ENCODE measurements around the gene SDK1.

Gene SDK1

GRCh38 chr7:3605222-3605621 lies 304.2 kb downstream of the SDK1 start:
- CTCF ChIA-PET: interaction anchor here (0.7 kb wide), 1 partner anchor 92 kb away, joined by 6 read pairs; no protein-coding TSS in a partner anchor
- DNase-seq (ENCODE audit: low spot score): no peak
- TF ChIP-seq, protein P1, sequence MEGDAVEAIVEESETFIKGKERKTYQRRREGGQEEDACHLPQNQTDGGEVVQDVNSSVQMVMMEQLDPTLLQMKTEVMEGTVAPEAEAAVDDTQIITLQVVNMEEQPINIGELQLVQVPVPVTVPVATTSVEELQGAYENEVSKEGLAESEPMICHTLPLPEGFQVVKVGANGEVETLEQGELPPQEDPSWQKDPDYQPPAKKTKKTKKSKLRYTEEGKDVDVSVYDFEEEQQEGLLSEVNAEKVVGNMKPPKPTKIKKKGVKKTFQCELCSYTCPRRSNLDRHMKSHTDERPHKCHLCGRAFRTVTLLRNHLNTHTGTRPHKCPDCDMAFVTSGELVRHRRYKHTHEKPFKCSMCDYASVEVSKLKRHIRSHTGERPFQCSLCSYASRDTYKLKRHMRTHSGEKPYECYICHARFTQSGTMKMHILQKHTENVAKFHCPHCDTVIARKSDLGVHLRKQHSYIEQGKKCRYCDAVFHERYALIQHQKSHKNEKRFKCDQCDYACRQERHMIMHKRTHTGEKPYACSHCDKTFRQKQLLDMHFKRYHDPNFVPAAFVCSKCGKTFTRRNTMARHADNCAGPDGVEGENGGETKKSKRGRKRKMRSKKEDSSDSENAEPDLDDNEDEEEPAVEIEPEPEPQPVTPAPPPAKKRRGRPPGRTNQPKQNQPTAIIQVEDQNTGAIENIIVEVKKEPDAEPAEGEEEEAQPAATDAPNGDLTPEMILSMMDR (conservative IDR thresholded peaks at IDR 0.05; ENCODE audit: low read depth): no peak

DNA sequence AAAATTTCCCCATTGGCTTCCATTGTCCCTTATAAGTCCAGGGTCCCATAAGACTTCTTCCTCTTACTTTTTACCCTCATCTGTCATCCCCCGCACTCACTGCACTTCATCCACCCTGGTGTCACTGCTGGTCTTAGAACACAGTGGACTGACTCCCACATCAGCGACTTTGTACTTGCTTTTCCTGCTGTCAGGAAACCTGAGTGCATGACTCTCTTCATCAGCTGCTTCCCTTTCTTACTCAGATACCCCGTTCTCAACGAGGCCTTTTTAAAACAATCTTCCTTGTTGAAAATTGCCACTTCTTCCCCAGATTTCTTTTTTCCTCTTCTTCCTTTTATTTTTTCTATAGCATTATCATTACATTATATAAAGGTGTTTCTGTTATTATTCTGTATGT lies 305.4 kb downstream of the SDK1 start:
- no peak for DNase-seq (ENCODE audit: low spot score)
- POLR2A ChIA-PET (ENCODE audit: low non-redundant PET): no interaction called here
- CTCF ChIA-PET: no interaction called here
- no peak overlapping the region for H3K27ac ChIP-seq
- TF ChIP-seq, protein P1 (conservative IDR thresholded peaks at IDR 0.05; ENCODE audit: low read depth): no peak

More at GRCh38 chr7:3605222-3605621, 304.2 kb downstream of the SDK1 start:
- no peak overlapping the region for H3K27ac ChIP-seq
- POLR2A ChIA-PET (ENCODE audit: low non-redundant PET): no interaction called here

DNA sequence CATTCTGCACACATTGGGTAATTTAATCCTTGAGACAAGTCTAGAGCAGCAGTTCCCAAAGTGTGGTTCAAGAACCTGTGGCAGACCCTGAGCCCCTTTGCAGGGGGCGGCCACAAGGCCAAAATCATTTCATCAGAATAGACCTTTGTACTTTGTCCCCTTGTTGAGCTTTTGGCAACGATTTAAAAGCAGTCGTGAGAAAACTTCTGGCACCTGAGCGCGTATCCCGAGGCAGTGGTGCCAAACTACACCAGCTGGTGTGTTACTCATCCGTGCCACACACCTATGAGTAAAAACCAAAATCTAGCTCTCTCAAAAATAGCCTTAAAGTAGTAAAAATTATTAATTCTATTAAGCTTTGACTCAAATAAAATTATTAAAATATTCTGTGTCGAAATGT lies 306.8 kb downstream of the SDK1 start:
- POLR2A ChIA-PET (ENCODE audit: low non-redundant PET): no interaction called here
- TF ChIP-seq, protein P1 (conservative IDR thresholded peaks at IDR 0.05; ENCODE audit: low read depth): no peak
- no peak overlapping the region for H3K27ac ChIP-seq
- no peak for DNase-seq (ENCODE audit: low spot score)
- CTCF ChIA-PET: no interaction called here

DNA sequence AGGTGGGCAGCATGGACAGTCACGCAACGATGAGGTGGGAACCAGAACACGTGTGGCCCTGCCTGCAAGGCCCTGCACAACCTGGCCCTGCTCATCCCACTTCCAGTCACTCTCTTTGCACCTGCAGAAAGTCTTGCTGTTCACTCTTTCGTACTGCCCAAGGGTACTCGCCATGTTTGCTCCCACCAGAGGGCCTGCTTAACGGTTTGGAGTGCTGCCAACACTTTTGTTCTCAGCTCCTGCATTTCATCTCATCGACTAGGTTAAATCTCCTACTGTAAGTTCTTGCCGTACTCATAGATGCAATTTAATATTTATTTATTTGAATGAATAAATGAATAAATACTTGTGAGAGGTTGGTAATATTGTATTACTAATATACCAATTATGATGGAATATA lies 315.3 kb downstream of the SDK1 start:
- DNase-seq (ENCODE audit: low spot score): no peak
- CTCF ChIA-PET: interaction anchor here (0.6 to 0.7 kb wide), 2 partner anchors 57 to 474 kb away, joined by 3 read pairs; no protein-coding TSS in a partner anchor
- POLR2A ChIA-PET (ENCODE audit: low non-redundant PET): no interaction called here
- TF ChIP-seq, protein P1 (conservative IDR thresholded peaks at IDR 0.05; ENCODE audit: low read depth): no peak
- H3K27ac ChIP-seq: no peak overlapping the region

- no peak overlapping the region for H3K27ac ChIP-seq
- TF ChIP-seq, protein P1 (conservative IDR thresholded peaks at IDR 0.05; ENCODE audit: low read depth): no peak
- DNase-seq (ENCODE audit: low spot score): no peak
- ChIA-PET POLR2A (ENCODE audit: low non-redundant PET) (no interaction called here), CTCF (interaction anchor here (0.9 kb wide), 1 partner anchor 315 kb away, joined by 3 read pairs; no protein-coding TSS in a partner anchor)
Observed at GRCh38 chr7:3630081-3630480, 329.0 kb downstream of the SDK1 start.

DNA sequence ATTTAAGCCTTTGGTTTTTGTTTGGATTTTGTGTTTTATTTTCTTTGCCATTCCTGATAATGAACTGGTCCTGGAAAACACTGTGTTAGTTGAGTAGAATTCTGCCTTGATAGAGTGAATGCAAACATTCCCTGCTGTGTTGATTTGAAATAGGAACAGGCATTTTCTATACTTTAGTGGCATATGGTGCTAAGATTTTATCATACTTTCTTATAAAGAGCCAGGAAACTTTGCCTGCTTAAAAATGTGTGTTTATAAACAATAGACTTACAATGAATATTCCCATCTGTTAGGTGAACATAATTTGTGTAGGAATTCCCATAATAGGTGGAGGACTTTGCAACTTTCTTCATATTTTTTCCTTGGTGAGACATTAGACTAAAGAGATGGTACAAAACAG lies 333.3 kb downstream of the SDK1 start:
- CTCF ChIA-PET: no interaction called here
- POLR2A ChIA-PET (ENCODE audit: low non-redundant PET): no interaction called here

More for the DNA sequence above, 333.3 kb downstream of the SDK1 start:
- TF ChIP-seq, protein P1 (conservative IDR thresholded peaks at IDR 0.05; ENCODE audit: low read depth): no peak
- no peak for DNase-seq (ENCODE audit: low spot score)
- H3K27ac ChIP-seq: no peak overlapping the region
